Testis (tissue), 3 donors: ENCODE results near the gene PRPH. TPM values are rescaled to one million over a fixed set of nuclear protein-coding genes. Genes with fewer than 3 reads are reported as not detected.

Source experiments
- DNase-seq: peaks from one replicate; pipeline ENCODE4 v3.0.0-alpha.2; 2019
- H3K27ac ChIP-seq, 2 donors: fragments of 200-600 bp; sonication (generic); one replicate each; pipeline ENCODE4 v1.5.1; 2019
- H3K27me3 ChIP-seq: fragments of 200-600 bp; sonication (generic); one replicate; pipeline ENCODE4 v1.5.1; 2019
- H3K36me3 ChIP-seq: fragments of 200-600 bp; sonication (generic); one replicate; pipeline ENCODE4 v1.5.1; 2017; ENCODE audit warnings: low read depth; ENCODE audit errors: missing control alignments
- H3K4me1 ChIP-seq: fragments of 200-600 bp; sonication (generic); one replicate; pipeline ENCODE4 v1.5.1; 2019
- H3K4me3 ChIP-seq, 2 donors: fragments of 200-600 bp; sonication (generic); one replicate each; pipeline ENCODE4 v1.5.1; 2017 to 2019
- H3K9me3 ChIP-seq: fragments of 200-600 bp; sonication (generic); one replicate; pipeline ENCODE4 v1.5.1; 2017
- POLR2A ChIP-seq: fragments of 450-650 bp; IDR thresholded peaks from one replicate; pipeline ENCODE4 v1.6.1; 2017; ENCODE audit warnings: antibody characterized with exemption, mild to moderate bottlenecking, moderate library complexity
- WGBS, 2 donors: methylation state at CpG; one replicate each; pipeline ENCODE4 v1.1.5; 2018; 5-methylcytosine and 5-hydroxymethylcytosine counted together
- intact Hi-C: fragments of 100-400 bp; cut with DNase I; formaldehyde crosslinking; loops from one replicate; pipeline ENCODE4 v1.15.1; 2023; ENCODE audit warnings: low total_unique reads
- polyA plus RNA-seq: library from polyadenylated mRNA; stranded (reverse); fragments of 350-450 nt; fragmentation: Illumina TruSeq; extraction: RNeasy Lipid Tissue Mini Kit (QIAGEN cat#74804); gene quantifications from one replicate; pipeline ENCODE4 v1.2.3, GENCODE V29; 2014; ENCODE audit warnings: low read depth, low replicate concordance; ENCODE audit not compliant: insufficient read depth
- total RNA-seq, 2 donors: library from RNA; depleted of rRNA; stranded (reverse); fragments of >200 nt; gene quantifications; one replicate each; pipeline ENCODE4 v1.2.3, GENCODE V29; 2016
- TF ChIP-seq, protein P1 (sequence below), 3 experiments: fragments of 450-650 bp in 2 of 3; fragments of 200-600 bp in 1 of 3; sonication (generic) in 1 of 3; IDR thresholded peaks; one replicate each; pipeline ENCODE4 v1.5.1; 2016 to 2019; ENCODE audit warnings: antibody characterized with exemption in 3 of 3, mild to moderate bottlenecking in 2 of 3, moderate library complexity in 1 of 3

The PRPH gene
- total and polyA plus RNA-seq, 3 donors from 2014 or later, result 36.5 to 112 (median 50.0) TPM

DNA sequence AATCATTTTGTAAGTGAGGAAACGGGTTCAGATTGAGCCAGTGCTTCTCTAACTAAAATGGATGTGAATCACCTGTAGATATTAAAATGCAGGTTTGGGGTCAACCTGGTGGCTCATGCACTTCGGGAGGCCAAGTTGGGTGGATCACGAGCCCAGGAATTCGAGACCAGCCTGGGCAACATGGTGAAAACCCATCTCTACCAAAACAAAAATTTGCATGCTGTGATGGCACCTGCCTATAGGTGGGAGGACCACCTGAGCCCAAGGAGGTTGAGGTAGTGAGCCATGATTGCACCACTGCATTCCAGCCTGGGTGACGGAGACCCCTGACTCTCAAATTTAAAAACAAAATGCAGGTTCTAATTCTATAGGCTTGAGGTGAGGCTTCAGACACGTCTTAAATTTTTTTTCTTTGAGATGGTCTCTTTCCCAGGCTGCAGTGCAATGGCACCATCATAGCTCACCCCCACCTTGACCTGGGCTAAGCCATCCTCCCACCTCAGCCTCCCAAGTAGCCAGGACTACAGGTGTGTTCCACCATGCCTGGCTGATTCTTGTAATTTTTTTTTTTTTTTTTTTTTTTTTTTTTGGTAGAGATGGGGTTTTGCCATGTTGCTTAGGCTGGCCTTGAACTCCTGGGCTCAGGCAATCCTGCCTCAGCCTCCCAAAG is 21.1 kb upstream of the PRPH start:
- Histone ChIP-seq H3K36me3 (no peaks in the 10 kb centered on the region), H3K4me3 (no peak overlapping the region), H3K27me3 (no peaks in the 10 kb centered on the region), H3K9me3 (no peaks in the 10 kb centered on the region), H3K27ac (no peak overlapping the region), H3K4me1 (no peaks in the 10 kb centered on the region)
- TF ChIP-seq, protein P1, sequence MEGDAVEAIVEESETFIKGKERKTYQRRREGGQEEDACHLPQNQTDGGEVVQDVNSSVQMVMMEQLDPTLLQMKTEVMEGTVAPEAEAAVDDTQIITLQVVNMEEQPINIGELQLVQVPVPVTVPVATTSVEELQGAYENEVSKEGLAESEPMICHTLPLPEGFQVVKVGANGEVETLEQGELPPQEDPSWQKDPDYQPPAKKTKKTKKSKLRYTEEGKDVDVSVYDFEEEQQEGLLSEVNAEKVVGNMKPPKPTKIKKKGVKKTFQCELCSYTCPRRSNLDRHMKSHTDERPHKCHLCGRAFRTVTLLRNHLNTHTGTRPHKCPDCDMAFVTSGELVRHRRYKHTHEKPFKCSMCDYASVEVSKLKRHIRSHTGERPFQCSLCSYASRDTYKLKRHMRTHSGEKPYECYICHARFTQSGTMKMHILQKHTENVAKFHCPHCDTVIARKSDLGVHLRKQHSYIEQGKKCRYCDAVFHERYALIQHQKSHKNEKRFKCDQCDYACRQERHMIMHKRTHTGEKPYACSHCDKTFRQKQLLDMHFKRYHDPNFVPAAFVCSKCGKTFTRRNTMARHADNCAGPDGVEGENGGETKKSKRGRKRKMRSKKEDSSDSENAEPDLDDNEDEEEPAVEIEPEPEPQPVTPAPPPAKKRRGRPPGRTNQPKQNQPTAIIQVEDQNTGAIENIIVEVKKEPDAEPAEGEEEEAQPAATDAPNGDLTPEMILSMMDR (IDR thresholded peaks at IDR 0.05), result no peak
- no peak for TF ChIP-seq POLR2A
- 89 to 92% methylated on average over 6 of the region's 6 CpGs for WGBS, 2 donors
- DNase-seq, result no peak
- intact Hi-C loops, result no loop called here

DNA sequence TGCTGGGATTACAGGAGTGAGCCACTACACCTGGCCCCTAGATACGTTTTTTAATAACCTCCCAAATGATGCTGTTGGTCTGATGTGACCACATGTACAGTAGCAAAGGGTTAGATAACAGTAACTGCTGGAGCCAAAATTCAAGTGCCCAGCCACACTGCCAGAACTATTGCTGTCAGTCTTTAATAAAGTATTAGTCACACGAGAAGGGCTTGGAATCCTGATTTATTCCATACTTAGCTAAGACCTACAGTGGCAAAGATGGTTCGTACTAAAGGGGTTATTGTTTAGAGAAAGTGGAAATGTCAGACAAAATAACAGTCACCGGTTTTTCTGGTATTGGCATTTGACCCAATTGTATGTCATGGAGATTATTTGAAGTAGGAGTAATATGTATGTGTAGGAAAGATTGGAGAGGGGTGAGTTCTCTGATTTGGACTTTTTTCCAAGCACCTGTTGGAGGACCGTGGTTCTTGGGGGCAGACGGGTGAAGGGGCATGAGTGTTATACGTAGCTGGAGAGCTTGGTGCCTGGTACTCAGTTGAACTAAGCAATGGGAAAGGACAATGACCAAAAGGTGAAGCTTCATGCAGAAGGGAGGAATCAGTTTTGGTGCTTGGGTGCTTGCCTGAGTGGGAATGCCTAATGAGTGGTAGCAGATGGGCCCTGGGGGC is 20.4 kb upstream of the PRPH start:
- 89 to 90% methylated on average over 7 of the region's 7 CpGs for whole genome bisulfite sequencing, 2 donors
- H3K27ac ChIP-seq, result no peak overlapping the region
- no peaks in the 10 kb centered on the region for H3K4me1 ChIP-seq
- intact Hi-C loops, result no loop called here
- H3K4me3 ChIP-seq, result no peak overlapping the region
- DNase-seq, result no peak
- H3K9me3 ChIP-seq, result no peaks in the 10 kb centered on the region
- H3K36me3 ChIP-seq, result no peaks in the 10 kb centered on the region
- H3K27me3 ChIP-seq, result no peaks in the 10 kb centered on the region
- TF ChIP-seq, protein P1 (IDR thresholded peaks at IDR 0.05), result no peak
- TF ChIP-seq POLR2A, result no peak

DNA sequence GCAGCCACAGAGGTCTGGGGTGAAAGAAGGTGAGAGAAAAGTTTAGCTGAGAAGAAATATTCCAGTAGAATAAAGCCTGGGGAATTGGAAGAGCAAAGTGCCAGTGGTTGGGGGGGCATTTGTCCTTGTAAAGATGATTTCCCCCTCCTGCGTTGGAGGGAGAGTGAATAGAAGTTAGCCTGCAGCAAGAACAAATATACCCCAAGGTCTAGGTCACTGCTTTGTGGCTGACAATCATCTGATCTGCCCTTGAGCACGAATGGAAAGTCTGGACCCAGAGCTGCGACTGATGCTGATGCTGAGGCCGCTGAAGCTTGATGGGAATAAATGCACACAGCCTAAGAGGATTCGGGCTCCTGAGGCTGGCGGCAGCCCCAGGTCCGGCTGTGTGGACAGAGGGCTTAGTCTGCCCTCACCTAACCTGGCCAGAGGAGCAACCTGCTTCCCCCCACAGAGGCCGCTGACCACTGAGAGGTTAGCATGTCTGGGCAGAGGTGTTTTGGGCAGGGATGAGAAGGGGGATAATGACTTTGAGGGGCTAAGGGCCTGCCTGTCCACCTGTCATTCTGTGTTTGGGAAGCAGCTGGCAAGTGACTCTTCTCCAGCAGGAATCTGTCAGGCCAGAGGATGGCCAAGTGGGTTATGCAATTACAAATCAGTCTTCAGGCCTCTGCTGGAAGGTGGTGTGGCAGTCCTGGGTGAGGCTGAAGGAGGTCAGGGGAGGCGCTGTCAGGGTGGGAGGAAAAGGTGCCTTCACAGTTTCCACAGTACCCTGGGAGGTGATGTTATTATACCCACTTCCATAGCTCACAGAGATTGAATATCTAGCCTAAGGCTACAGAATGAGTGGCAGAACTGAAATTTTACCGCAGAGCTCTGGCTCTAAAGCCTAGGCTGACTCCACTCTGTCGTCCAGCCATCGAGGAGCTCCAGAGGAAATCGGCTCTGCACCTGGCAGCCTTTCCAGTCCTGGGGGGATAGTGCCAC is 18.4 kb upstream of the PRPH start:
- WGBS, 2 donors, result 75 to 79% methylated on average over 13 of the region's 13 CpGs
- no peak for DNase-seq
- no peaks in the 10 kb centered on the region for H3K27me3 ChIP-seq

DNA sequence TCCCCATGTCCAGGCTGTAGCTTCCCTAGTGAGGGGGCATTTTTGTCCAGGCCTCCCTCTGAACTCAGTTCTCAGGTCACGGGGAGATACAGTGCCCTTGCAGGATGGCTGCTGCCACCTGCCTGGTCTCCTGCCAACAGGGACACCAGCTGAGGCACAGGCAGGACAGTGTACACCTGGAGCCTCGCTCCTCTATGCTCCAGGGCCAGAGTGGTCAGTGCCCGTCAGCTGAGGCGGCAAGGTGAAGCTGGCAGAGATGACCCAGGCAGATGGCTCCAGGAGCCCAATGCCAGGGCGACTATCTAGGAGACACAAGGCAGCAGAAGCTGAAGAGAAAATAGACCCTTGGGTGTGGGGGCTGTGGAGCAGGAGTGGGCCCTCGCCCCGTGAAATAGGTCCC is 17.5 kb upstream of the PRPH start:
- no peaks in the 10 kb centered on the region for H3K4me1 ChIP-seq
- no peak overlapping the region for H3K4me3 ChIP-seq
- no peaks in the 10 kb centered on the region for H3K9me3 ChIP-seq
- intact Hi-C loops, result no loop called here
- no peak for DNase-seq
- H3K36me3 ChIP-seq, result no peaks in the 10 kb centered on the region
- H3K27ac ChIP-seq, result no peak overlapping the region
- TF ChIP-seq, protein P1 (IDR thresholded peaks at IDR 0.05), result no peak
- TF ChIP-seq POLR2A, result no peak
- no peaks in the 10 kb centered on the region for H3K27me3 ChIP-seq
- WGBS, 2 donors, result 88 to 94% methylated on average over 2 to 7 of the region's 7 CpGs

More for the DNA sequence above, 18.4 kb upstream of the PRPH start:
- H3K4me3 ChIP-seq, result no peak overlapping the region
- no peaks in the 10 kb centered on the region for H3K36me3 ChIP-seq
- H3K9me3 ChIP-seq, result no peaks in the 10 kb centered on the region
- no peaks in the 10 kb centered on the region for H3K4me1 ChIP-seq
- TF ChIP-seq, protein P1 (IDR thresholded peaks at IDR 0.05), result no peak
- TF ChIP-seq POLR2A, result no peak
- intact Hi-C loops, result no loop called here
- H3K27ac ChIP-seq, result no peak overlapping the region
